ENCODE results near the gene PPP1R37. TPM values are rescaled to one million over a fixed set of nuclear protein-coding genes. Genes with fewer than 3 reads are reported as not detected.

Gene PPP1R37
- total RNA-seq, 1 donor from 2014 or later = 27.7 TPM

GRCh38 chr19:45115809-45116615 lies 23.0 kb downstream of the PPP1R37 start:
- peak; percentile 85 for DNase-seq

- peak; percentile 66 for DNase-seq
Measured at GRCh38 chr19:45117167-45117594, 24.2 kb downstream of the PPP1R37 start.

GRCh38 chr19:45117671-45118070 lies 24.7 kb downstream of the PPP1R37 start:
- no peak for DNase-seq

GRCh38 chr19:45118106-45118505 lies 25.1 kb downstream of the PPP1R37 start:
- DNase-seq = no peak

GRCh38 chr19:45118591-45119355 lies 25.8 kb downstream of the PPP1R37 start:
- peak; percentile 62 for DNase-seq

- DNase-seq = no peak
Measured at GRCh38 chr19:45119582-45119981, 26.6 kb downstream of the PPP1R37 start.

GRCh38 chr19:45121827-45122345 lies 28.9 kb downstream of the PPP1R37 start:
- no peak for DNase-seq

GRCh38 chr19:45122832-45123231 lies 29.9 kb downstream of the PPP1R37 start:
- DNase-seq = no peak

- peak; percentile 85 for DNase-seq
Measured at GRCh38 chr19:45123440-45123850, 30.5 kb downstream of the PPP1R37 start.

- DNase-seq = no peak
Measured at GRCh38 chr19:45124021-45124420, 31.0 kb downstream of the PPP1R37 start.

GRCh38 chr19:45125360-45125759 lies 32.4 kb downstream of the PPP1R37 start:
- DNase-seq = no peak

- peak; percentile 66 for DNase-seq
Measured at GRCh38 chr19:45125975-45126493, 33.1 kb downstream of the PPP1R37 start.

- no peak for DNase-seq
Measured at GRCh38 chr19:45126654-45127053, 33.7 kb downstream of the PPP1R37 start.

- no peak for DNase-seq
Measured at GRCh38 chr19:45128146-45128545, 35.2 kb downstream of the PPP1R37 start.

GRCh38 chr19:45128806-45129205 lies 35.8 kb downstream of the PPP1R37 start:
- DNase-seq = no peak

GRCh38 chr19:45130236-45130635 lies 37.3 kb downstream of the PPP1R37 start:
- no peak for DNase-seq

- peak; percentile 27 for DNase-seq
Measured at GRCh38 chr19:45130888-45131615, 38.1 kb downstream of the PPP1R37 start.

- no peak for DNase-seq
Measured at GRCh38 chr19:45133661-45134060, 40.7 kb downstream of the PPP1R37 start.

- DNase-seq = no peak
Measured at GRCh38 chr19:45135176-45135885, 42.4 kb downstream of the PPP1R37 start.

GRCh38 chr19:45136507-45137178 lies 43.7 kb downstream of the PPP1R37 start:
- no peak for DNase-seq

- peak; percentile 93 for DNase-seq
Measured at GRCh38 chr19:45137179-45137761, 44.3 kb downstream of the PPP1R37 start.
